GM12892 (cell line): ENCODE measurements around the gene BAIAP2.

Source experiments
- POLR2A ChIP-seq: IDR thresholded peaks from 2 replicates; pipeline ENCODE4 v1.6.1; 2011; ENCODE audit warnings: low read depth, low read length, control low read depth
- POLR2AphosphoS5 ChIP-seq: IDR thresholded peaks from 2 replicates; pipeline ENCODE4 v1.6.1; 2011; ENCODE audit warnings: low read depth, low read length, control low read depth
- TAF1 ChIP-seq: IDR thresholded peaks from 2 replicates; pipeline ENCODE4 v1.6.1; 2011; ENCODE audit warnings: low read depth, mild to moderate bottlenecking, control low read depth, low read length, borderline replicate concordance

DNA sequence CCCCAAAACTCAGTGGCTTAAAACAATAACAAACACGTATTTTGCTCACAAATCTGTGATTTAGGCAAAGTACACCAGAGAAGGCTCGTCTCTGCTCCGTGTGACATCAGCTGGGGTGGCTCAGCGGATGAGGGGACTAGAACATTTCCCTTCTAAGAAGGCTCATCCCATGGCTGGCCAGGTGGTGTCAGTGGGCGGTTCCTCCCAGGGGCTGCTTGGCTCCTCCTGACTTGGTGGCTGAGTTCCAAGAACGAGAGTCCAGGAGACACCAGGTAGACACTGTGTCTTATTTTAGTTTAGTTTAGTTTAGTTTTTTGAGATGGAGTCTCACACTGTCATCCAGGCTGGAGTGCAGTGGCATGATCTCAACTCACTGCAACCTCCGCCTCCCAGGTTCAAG lies 48.9 kb upstream of the BAIAP2 start:
- no peak for TF ChIP-seq TAF1
- no peak for TF ChIP-seq POLR2A
- no peak for TF ChIP-seq POLR2AphosphoS5
